ENCODE results near the gene TNFRSF8. TPM values are rescaled to one million over a fixed set of nuclear protein-coding genes. Genes with fewer than 3 reads are reported as not detected.

TNFRSF8 gene
- total RNA-seq, 1 experiment from 2014 or later: 2.9 TPM

GRCh38 chr1:12052008-12052573 is 11.0 kb upstream of the TNFRSF8 start:
- no peak overlapping the region for H3K9ac ChIP-seq (ENCODE audit: extremely low read depth, insufficient read length, low read length)
- H2BK12ac ChIP-seq (ENCODE audit: insufficient read length, low read depth, low read length): no peak overlapping the region
- WGBS (ENCODE audit: extremely low coverage, insufficient read length, low lambda C conversion rate): no CpG with 5 or more reads among the region's 9 CpGs
- H2BK5ac ChIP-seq (ENCODE audit: insufficient read length, low read length): no peak overlapping the region
- no peaks in the 10 kb centered on the region for H3K23me2 ChIP-seq (ENCODE audit: insufficient read length, low read depth, low read length, poor library complexity, severe bottlenecking)
- peaks cover 8% of the 10 kb centered on the region for H3K27me3 Mint-ChIP-seq (ENCODE audit: low read depth)
- no peak overlapping the region for H3K4ac ChIP-seq (ENCODE audit: low read depth, low read length)
- no peaks in the 10 kb centered on the region for H3K27me3 ChIP-seq (ENCODE audit: insufficient read depth, low read length)
- no peak overlapping the region for H3K23ac ChIP-seq (ENCODE audit: insufficient read length, low read depth, low read length)
- H3K9me3 Mint-ChIP-seq: no peaks in the 10 kb centered on the region
- no peak overlapping the region for H4K8ac ChIP-seq (replicated peaks; ENCODE audit: insufficient read length, low read depth, low read length)
- H3K56ac ChIP-seq (ENCODE audit: insufficient read length, low read depth, low read length): no peak overlapping the region
- H3K79me2 ChIP-seq (ENCODE audit: insufficient read depth, low read length): no peaks in the 10 kb centered on the region
- no peaks in the 10 kb centered on the region for H3K79me1 ChIP-seq (ENCODE audit: insufficient read depth, low read depth, low read length, poor library complexity, severe bottlenecking)
- H2AK5ac ChIP-seq (ENCODE audit: insufficient read length, low read length): no peak overlapping the region
- no peak overlapping the region for H4K5ac ChIP-seq (ENCODE audit: insufficient read length, low read depth, low read length)
- no peaks in the 10 kb centered on the region for H3K9me3 ChIP-seq (ENCODE audit: control insufficient read depth, low read depth, low read length)
- peak; percentile 50 for DNase-seq
- no peak overlapping the region for H3K14ac ChIP-seq (ENCODE audit: insufficient read depth, low read length)
- H3K4me1 Mint-ChIP-seq: peaks cover 13 to 19% of the 10 kb centered on the region in 2 experiments
- H3K4me2 ChIP-seq (ENCODE audit: insufficient read depth, insufficient read length, low read length): no peak overlapping the region
- no peak overlapping the region for H2BK120ac ChIP-seq (ENCODE audit: low read depth, low read length, poor library complexity, severe bottlenecking)
- no peak for TF ChIP-seq CTCF (conservative IDR thresholded peaks at IDR 0.05)
- H3T11ph ChIP-seq (ENCODE audit: low read length): no peak overlapping the region
- no peak overlapping the region for H3K18ac ChIP-seq (ENCODE audit: insufficient read length, low read depth, low read length)
- no peak overlapping the region for H2AFZ ChIP-seq (ENCODE audit: low read length)
- no peaks in the 10 kb centered on the region; a peak in 1 of 7 replicates for H3K36me3 Mint-ChIP-seq (ENCODE audit: insufficient read depth in 1 of 3, low read depth in 3 of 3)
- no peak overlapping the region for H3K4me3 Mint-ChIP-seq
- no peak overlapping the region for H3K27ac ChIP-seq (ENCODE audit: insufficient read length, low read depth, low read length)
- no peak overlapping the region for H2BK15ac ChIP-seq (ENCODE audit: low read depth, low read length)
- no peaks in the 10 kb centered on the region for H3K4me1 ChIP-seq (ENCODE audit: insufficient read depth, low read length)
- peak overlapping the region in 2 of 3 experiments; percentile 55 to 63; a peak in 1 of 7 replicates for H3K27ac Mint-ChIP-seq
- no peak overlapping the region for H2BK20ac ChIP-seq (ENCODE audit: low read depth, low read length, poor library complexity, severe bottlenecking)
- no peak overlapping the region for H4K91ac ChIP-seq (ENCODE audit: insufficient read length, low read depth, low read length)
- peaks cover 2% of the 10 kb centered on the region for H4K20me1 ChIP-seq (ENCODE audit: control insufficient read depth, insufficient read depth, insufficient read length)
